Stromal cell of bone marrow (primary cell): ENCODE measurements around the gene PCLO.
"Not testable (repeated sequence)": the region's sequence is repeated elsewhere in the genome, so short reads cannot be mapped to it uniquely, and the experiment has no call there.

ENCODE experiments used
- DNase-seq: peaks from one replicate; pipeline ENCODE4 v3.0.0-alpha.2; 2012; ENCODE audit warnings: low read depth

The PCLO gene

GRCh38 chr7:82732677-82733076, 430.0 kb downstream of the PCLO start:
- no peak for DNase-seq

GRCh38 chr7:82729172-82730030, 433.3 kb downstream of the PCLO start:
- DNase-seq = no peak

GRCh38 chr7:82726038-82726800, 436.5 kb downstream of the PCLO start:
- DNase-seq = no peak

- no peak for DNase-seq
These were observed 439.3 kb downstream of the PCLO start for GRCh38 chr7:82723411-82723810.

GRCh38 chr7:82722946-82723345, 439.7 kb downstream of the PCLO start:
- DNase-seq = no peak

GRCh38 chr7:82715344-82715743, 447.3 kb downstream of the PCLO start:
- DNase-seq = no peak

- no peak for DNase-seq
These were observed 447.8 kb downstream of the PCLO start for GRCh38 chr7:82714883-82715282.

GRCh38 chr7:82713506-82713905, 449.2 kb downstream of the PCLO start:
- no peak for DNase-seq

- DNase-seq = not testable (repeated sequence)
These were observed 456.3 kb downstream of the PCLO start for GRCh38 chr7:82706344-82706743.

GRCh38 chr7:82705517-82706260, 457.0 kb downstream of the PCLO start:
- DNase-seq = no peak

GRCh38 chr7:82704121-82704520, 458.6 kb downstream of the PCLO start:
- no peak for DNase-seq
